GM19035 (cell line): Measurements from ENCODE around the gene FXYD2.

ENCODE experiments used
- ATAC-seq: cut with Tn5 transposase; IDR thresholded peaks from one replicate; pipeline ENCODE4 v1.9.1; 2021; ENCODE audit not compliant: unreplicated experiment

Gene FXYD2

DNA sequence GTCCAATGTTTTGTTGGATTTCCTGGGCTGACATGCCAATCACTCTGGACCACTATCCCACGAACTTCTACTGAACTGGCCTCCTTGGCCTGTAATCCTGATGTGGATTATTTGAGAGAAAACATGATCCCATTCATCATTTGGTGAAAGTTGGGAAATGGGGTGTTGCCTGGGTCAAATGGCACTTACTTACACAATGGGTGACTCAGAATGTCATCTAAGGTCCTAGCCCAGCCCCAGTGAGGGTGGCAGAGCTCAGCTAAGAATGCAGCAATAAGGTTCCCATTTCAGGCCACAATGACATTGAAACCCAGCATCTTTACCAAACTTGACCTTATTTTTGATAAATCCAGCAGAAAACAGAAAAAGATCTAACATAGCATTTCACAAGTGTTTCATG is 19.5 kb downstream of the FXYD2 start:
- no peak for ATAC-seq

DNA sequence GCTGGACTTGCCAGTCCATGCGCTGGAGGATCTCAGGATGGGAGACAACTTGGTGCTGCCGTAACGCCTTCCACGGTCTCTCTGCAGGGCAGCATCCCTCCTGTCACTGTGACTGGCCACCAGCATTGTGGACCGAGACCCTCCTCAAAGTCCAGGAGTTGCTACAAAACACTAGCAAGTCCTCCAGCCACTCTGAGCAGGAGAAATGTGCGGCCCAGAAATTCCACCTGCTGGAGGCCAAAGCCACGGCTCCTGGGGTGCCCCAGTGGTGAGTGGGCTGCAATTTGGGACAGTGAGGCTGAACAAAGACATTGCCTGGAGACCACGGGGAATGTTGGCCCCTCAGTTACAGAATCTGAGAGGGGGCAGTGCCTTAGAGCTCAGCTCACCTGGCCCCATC is 20.6 kb downstream of the FXYD2 start:
- no peak for ATAC-seq

DNA sequence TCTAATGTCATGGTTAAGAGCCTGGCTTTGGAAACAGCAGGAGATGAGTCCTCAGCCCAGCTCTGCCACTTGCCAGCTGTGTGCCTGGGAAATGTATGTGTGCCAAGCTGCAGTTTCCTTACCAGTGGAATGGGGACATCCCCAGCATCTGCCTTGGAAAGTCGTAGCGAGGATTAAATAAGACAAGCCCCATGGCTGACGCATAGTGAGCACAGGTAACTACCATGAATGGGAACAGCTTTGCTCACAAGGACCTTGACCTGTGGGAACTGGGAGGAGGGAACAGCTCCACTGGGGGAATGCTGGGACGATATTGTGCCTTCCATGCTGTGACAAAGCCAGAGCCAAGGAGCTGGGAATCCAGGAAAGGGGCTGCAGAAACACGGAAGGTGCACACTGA is 24.9 kb downstream of the FXYD2 start:
- ATAC-seq, result no peak

DNA sequence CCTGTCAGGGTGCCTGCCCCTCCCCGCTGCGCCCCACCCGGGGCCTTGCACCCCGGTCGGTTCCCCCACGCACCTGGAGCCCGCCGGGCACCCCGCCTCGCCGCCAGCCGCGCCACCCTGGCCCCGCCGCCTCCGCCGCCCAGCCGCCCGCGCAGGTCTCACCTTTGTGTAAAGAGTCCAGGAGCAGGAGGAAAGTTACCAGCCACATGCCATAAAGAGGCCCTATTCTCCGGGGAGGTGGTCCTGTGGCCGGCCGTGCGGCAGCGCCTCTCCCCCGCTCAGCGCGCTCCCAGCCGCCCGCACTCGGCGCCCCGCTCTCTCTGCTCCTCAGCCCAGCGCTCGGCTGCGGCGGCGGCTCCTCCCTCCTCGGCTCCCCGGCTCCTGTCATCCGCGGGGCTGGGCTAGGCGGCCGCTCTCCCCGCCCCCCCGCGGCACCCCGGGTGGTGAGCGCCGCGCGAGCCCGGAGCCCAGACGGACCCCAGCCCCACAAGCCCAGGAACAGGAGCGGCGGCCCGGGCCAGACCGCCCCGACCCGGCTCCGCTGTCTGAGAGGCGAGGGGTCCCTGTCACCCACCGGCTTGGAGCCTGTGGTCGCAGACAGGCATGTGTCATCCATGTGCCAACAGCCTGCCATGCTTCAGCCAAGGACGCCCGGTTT is 27.5 kb downstream of the FXYD2 start, which contains the start of gene DSCAML1:
Gene DSCAML1 (minus strand): TSS at position 345 of the 658 bp plus-strand sequence. CDS start 137 bp downstream, at position 208.
- no peak for ATAC-seq

- ATAC-seq, result no peak
These were observed 28.1 kb downstream of the FXYD2 start for GRCh38 chr11:117796456-117796871.

DNA sequence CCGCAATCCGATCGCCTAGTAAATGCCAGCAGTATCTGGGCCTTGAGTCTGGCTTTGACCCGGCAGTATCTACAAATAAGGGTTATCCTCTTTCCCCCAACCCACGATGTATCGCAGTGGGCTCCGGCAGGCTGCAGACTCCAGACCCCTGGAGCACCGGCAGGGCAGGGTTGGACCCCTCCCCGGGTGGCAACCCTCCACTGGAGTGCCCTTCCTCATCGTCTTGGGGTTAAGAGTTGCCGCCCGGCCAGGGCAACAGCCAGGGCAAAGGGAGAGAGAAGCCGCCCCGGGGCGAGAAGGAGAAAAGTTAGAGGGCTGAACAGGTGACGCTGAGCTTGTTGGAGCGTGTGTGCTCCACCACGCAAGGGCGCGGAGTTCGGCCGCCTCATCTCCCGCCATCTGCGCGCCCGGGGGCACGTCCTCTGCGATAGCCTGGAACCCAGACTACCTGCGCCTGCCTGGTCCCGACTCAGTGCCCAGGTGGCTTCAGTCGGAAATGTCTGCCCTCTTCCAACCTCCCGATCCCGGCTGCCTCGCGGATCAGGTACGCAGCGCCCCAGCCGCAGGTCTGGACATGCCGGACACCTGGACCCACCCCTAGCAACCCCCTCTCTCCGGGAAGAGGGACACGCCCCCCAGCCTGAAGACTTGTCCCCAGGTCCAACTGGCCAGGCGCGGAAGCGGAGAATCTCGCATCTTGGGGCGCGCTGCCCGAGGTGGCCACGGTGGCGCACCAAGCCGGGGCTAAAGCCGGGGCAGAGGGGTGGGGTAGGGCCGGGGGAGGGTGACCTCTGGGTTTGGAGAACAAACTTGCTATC is 28.7 kb downstream of the FXYD2 start:
- no peak for ATAC-seq

DNA sequence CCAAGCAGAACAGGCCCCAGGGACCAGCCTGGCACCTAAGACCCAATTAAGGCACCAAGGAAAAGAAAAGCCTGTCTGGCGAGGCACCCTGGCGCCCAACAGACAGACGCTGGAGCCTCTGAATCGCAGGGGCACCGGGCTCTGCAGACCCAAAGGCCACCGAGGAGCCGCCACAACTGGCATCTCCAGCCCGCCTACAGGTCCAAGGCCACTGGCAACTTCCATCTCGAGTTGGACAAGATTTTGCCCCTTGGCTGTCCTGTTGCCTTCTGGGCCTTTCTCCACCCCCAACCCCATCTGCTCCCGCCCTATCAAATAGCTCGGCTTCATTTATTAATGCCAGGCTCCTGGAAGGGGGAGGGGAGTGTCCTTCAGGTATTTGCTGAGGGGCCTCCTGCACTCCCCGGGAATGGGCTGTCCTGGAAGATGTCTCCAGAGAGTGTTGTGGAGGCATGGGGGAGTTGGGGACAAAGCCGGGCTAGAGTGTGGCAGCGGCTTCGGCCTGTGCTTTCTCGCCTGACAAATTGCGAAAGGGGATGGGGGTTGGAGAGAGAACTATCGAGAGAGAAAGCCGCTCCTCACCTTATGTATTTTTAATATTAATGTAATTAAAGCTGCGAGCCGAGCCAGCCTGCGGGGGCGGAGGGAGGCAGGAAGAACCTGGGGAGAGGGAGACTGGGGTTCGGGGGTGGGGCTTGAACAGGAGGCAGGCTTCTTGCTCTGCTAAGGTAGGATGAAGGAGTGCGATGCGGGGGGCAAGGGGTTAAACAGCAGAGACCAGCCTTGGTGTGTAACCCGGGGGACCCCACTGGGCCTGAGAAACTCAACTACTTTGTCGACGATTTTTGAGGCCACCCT is 29.5 kb downstream of the FXYD2 start:
- no peak for ATAC-seq

DNA sequence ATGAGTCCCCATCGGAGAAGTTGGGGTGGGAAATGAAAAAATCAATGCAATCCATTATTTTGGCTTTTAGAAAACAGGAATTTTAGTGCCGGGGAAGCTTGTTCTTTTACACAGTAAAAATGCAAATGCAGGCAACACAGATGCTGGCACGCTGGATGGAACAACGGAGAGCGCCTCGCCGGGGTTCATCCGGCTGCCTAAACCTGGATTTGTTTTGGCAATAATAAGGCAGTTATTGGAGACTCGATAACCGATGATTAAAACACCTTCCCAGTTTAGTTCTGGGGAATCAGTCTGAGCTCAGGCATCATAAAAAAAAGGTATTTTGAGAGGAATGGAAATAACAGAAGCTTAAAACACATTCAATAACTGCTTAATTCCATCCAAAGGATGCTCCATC is 30.4 kb downstream of the FXYD2 start:
- no peak for ATAC-seq

DNA sequence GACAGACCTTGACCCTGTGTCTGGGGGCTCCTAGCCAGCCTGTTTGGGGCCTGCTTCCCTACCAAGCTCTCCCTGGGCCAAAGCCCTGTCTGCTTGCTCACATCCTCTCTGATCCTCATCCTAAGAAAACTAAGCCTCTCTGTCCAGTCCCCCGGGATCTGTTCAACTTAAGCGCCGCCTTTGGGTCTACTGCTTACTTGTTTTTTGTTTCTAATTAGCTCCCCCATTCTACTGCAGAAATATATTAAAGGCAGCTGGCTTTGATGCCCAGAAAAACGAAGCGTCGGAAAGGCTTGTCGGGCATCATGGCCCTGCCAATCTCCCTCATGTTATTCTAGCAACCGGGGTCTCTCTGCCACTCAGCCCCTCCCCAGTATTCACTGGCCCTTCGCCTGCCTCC is 31.0 kb downstream of the FXYD2 start:
- no peak for ATAC-seq

GRCh38 chr11:117792992-117793391 is 31.6 kb downstream of the FXYD2 start:
- ATAC-seq, result no peak

DNA sequence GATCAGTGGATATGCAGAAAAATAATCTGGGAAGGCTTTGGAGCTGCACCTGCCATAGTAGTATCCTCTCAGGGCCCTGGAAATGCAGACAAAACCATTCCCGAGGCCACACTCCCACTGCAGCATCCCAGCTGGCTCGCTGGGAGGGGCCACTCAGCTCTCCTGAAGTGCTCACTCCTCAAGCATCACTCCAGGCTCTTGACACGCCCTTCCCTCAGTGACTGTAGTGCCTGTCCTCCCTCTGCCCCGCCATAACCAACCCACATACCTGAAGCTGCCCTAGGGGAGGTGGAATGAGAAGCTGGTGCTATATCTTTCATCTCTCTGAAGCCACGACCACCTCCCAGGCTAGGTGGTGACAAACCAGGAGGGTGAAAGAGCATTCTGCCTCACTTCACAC is 32.3 kb downstream of the FXYD2 start:
- no peak for ATAC-seq

GRCh38 chr11:117790279-117790678 is 34.3 kb downstream of the FXYD2 start:
- ATAC-seq, result no peak

GRCh38 chr11:117789241-117789640 is 35.3 kb downstream of the FXYD2 start:
- ATAC-seq, result no peak

- no peak for ATAC-seq
These were observed 38.2 kb downstream of the FXYD2 start for GRCh38 chr11:117786135-117786870.

- ATAC-seq, result no peak
These were observed 42.4 kb downstream of the FXYD2 start for GRCh38 chr11:117782101-117782500.

DNA sequence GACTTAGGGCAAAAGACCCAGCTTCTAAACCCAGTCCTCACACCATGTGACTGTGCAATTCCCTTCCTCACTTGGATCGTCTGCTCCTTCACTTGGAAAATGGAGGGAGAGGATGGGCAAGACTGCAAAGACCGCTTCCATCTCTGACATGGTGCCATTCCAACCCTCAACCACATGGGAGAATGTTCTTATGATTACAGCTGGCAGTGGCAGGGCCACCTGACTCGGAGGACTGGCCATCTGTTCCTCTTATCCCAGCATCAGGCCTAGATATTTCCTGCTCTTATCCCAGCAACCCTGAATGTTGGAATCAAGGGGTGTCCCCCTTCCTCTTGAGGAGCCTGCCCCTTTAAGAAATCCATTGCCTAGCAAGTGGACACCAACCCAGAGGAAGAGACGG is 42.9 kb downstream of the FXYD2 start:
- no peak for ATAC-seq

DNA sequence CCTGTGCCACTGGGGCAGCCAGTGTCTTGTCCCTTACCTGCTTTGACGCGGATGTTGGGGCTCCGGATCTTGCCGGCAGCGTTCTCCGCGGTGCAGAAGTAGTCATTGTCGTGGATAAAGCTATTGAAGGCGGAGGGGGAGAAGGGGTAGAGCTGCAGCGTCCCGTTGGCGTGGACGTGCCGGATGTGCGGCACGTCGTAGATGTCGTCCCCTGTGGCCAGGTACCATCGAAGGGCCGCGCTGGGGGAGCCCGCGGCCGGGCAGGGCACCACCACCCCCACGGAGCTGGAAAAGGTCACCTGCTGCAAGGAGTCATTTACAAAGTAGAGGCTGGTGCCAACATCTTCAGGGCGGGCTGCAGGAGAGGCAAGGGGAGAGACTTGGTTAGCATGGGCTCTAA is 44.1 kb downstream of the FXYD2 start:
- no peak for ATAC-seq

DNA sequence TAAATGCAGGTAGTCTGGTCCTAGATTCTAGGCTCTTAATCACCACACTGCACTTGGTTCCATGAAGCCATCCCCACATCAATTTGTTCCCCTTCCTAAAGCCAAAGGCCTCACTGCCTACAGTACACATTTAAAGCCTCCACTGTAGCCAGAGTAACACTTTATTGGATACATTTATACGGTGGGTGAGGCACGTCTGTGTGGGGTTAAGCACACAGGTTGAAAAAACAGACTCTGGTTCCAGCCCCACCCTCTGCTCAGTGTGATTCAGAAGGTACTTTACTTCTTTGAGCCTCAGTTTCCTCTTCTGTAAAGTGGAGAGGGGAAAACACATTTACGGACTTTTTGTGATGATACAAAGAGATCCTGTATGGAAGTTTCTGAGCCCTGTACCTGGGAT is 50.0 kb downstream of the FXYD2 start:
- ATAC-seq, result no peak

DNA sequence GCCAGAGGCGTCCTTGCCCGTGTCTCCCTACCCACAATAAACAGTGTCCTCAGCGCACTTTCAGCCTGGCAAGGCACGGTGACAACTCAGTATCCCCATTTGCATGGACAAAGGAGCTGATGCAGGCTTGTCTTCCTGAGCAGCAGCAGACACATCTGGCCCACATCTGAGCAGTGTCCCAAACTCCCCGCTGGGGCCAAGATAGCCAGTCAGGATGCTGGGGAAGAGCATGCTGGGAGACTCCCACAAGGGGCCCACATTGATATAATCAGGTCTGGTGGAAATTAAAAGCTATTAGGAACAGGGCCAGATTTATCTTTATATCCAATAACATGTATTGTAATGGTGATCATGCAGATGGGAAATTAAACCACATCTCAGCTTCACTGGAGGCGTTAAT is 52.2 kb downstream of the FXYD2 start:
- ATAC-seq, result no peak

- no peak for ATAC-seq
These were observed 52.7 kb downstream of the FXYD2 start for GRCh38 chr11:117771841-117772240.

- no peak for ATAC-seq
These were observed 53.3 kb downstream of the FXYD2 start for GRCh38 chr11:117771197-117771596.
